HG02852 (cell line): ENCODE measurements around the gene POU2AF1.
"Not testable (repeated sequence)": the region's sequence is repeated elsewhere in the genome, so short reads cannot be mapped to it uniquely, and the experiment has no call there.

Experiments used
- ATAC-seq: cut with Tn5 transposase; IDR thresholded peaks from one replicate; pipeline ENCODE4 v1.9.1; 2021; ENCODE audit warnings: mild to moderate bottlenecking, moderate library complexity; ENCODE audit not compliant: unreplicated experiment

POU2AF1 gene

GRCh38 chr11:111322534-111322933 is 56.5 kb downstream of the POU2AF1 start:
- ATAC-seq, result no peak

- ATAC-seq, result no peak
These were observed 58.1 kb downstream of the POU2AF1 start for GRCh38 chr11:111320728-111321568.

GRCh38 chr11:111320199-111320598 is 58.9 kb downstream of the POU2AF1 start:
- not testable (repeated sequence) for ATAC-seq

GRCh38 chr11:111319296-111319695 is 59.8 kb downstream of the POU2AF1 start:
- no peak for ATAC-seq

GRCh38 chr11:111312076-111312475 is 67.0 kb downstream of the POU2AF1 start:
- no peak for ATAC-seq

GRCh38 chr11:111310723-111311122 is 68.4 kb downstream of the POU2AF1 start:
- no peak for ATAC-seq

- ATAC-seq, result no peak
These were observed 69.0 kb downstream of the POU2AF1 start for GRCh38 chr11:111310088-111310487.

GRCh38 chr11:111309215-111309915 is 69.7 kb downstream of the POU2AF1 start:
- ATAC-seq, result no peak

- ATAC-seq, result no peak
These were observed 70.9 kb downstream of the POU2AF1 start for GRCh38 chr11:111308140-111308539.

GRCh38 chr11:111307472-111308108 is 71.5 kb downstream of the POU2AF1 start:
- ATAC-seq, result no peak

- ATAC-seq, result no peak
These were observed 72.8 kb downstream of the POU2AF1 start for GRCh38 chr11:111306321-111306720.

GRCh38 chr11:111305876-111306275 is 73.2 kb downstream of the POU2AF1 start:
- ATAC-seq, result no peak

- ATAC-seq, result no peak
These were observed 73.8 kb downstream of the POU2AF1 start for GRCh38 chr11:111305162-111305802.

- no peak for ATAC-seq
These were observed 75.6 kb downstream of the POU2AF1 start for GRCh38 chr11:111303461-111303860.

GRCh38 chr11:111302298-111302697 is 76.8 kb downstream of the POU2AF1 start:
- no peak for ATAC-seq
